Keratinocyte (primary cell): ENCODE results near the gene ADAMTS17. TPM values are rescaled to one million over a fixed set of nuclear protein-coding genes. Genes with fewer than 3 reads are reported as not detected.

Experiments used
- DNase-seq: peaks from one replicate; pipeline ENCODE4 v3.0.0-alpha.2; 2011; ENCODE audit warnings: low read depth, missing footprints, low spot score
- FAIRE-seq: peaks from 2 replicates; lab custom pipeline; 2011; peaks lifted over from hg19 to GRCh38; lab: Jason Lieb, UNC
- H2AFZ ChIP-seq: 2 replicates; pipeline ENCODE4 v1.6.0; 2012; ENCODE audit warnings: low read length, control low read depth, inconsistent platforms; ENCODE audit not compliant: control insufficient read depth
- H3K27ac ChIP-seq: 2 replicates; pipeline ENCODE4 v1.5.1; 2011; ENCODE audit warnings: low read length; ENCODE audit not compliant: control insufficient read depth, insufficient read depth
- H3K27me3 ChIP-seq: 3 replicates; pipeline ENCODE4 v1.6.0; 2011; ENCODE audit warnings: low read length; ENCODE audit not compliant: control insufficient read depth, insufficient read depth; ENCODE audit errors: extremely low read depth
- H3K36me3 ChIP-seq, 2 experiments: 2 replicates in 1 of 2; 3 replicates in 1 of 2; pipeline ENCODE4 v1.5.1; 2011; ENCODE audit warnings: low read length in 2 of 2, mild to moderate bottlenecking in 1 of 2; ENCODE audit not compliant: control insufficient read depth in 2 of 2, insufficient read depth in 2 of 2; ENCODE audit errors: extremely low read depth in 1 of 2
- H3K4me1 ChIP-seq: 3 replicates; pipeline ENCODE4 v1.5.1; 2011; ENCODE audit warnings: low read length; ENCODE audit not compliant: control insufficient read depth, insufficient read depth; ENCODE audit errors: extremely low read depth
- H3K4me2 ChIP-seq: 3 replicates; pipeline ENCODE4 v1.6.0; 2011; ENCODE audit warnings: low read depth, low read length; ENCODE audit not compliant: control insufficient read depth, insufficient read depth; ENCODE audit errors: extremely low read depth
- H3K4me3 ChIP-seq, 3 experiments: fragments of 200-600 bp in 1 of 3; sonication (generic) in 1 of 3; 2 replicates in 2 of 3; 3 replicates in 1 of 3; pipeline ENCODE4 v1.5.1; 2011 to 2016; ENCODE audit warnings: low read length in 3 of 3, mild to moderate bottlenecking in 3 of 3, control low read depth in 2 of 3, inconsistent platforms in 1 of 3, low read depth in 1 of 3, mixed read lengths in 1 of 3, mixed run types in 1 of 3, moderate library complexity in 1 of 3; ENCODE audit not compliant: control insufficient read depth in 2 of 3, insufficient read depth in 2 of 3; ENCODE audit errors: extremely low read depth in 1 of 3
- H3K79me2 ChIP-seq: 2 replicates; pipeline ENCODE4 v1.6.0; 2012; ENCODE audit warnings: low read length; ENCODE audit not compliant: control insufficient read depth, insufficient read depth
- H3K9ac ChIP-seq: 3 replicates; pipeline ENCODE4 v1.6.0; 2011; ENCODE audit warnings: low read length; ENCODE audit not compliant: control insufficient read depth, insufficient read depth; ENCODE audit errors: extremely low read depth
- H3K9me1 ChIP-seq: 3 replicates; pipeline ENCODE4 v1.6.0; 2011; ENCODE audit warnings: low read length; ENCODE audit not compliant: control insufficient read depth, insufficient read depth; ENCODE audit errors: extremely low read depth
- H3K9me3 ChIP-seq: 2 replicates; pipeline ENCODE4 v1.5.1; 2012; ENCODE audit warnings: low read depth, low read length; ENCODE audit not compliant: control insufficient read depth
- H4K20me1 ChIP-seq: 3 replicates; pipeline ENCODE4 v1.6.0; 2011; ENCODE audit warnings: low read length; ENCODE audit not compliant: control insufficient read depth, insufficient read depth; ENCODE audit errors: extremely low read depth
- EZH2 ChIP-seq: IDR thresholded peaks from one replicate; pipeline ENCODE4 v1.6.1; 2012; ENCODE audit warnings: inconsistent platforms, mild to moderate bottlenecking, low read length, moderate library complexity
- dilution Hi-C: fragments of 300-500 bp; cut with MboI; formaldehyde crosslinking; loops from one replicate; pipeline ENCODE4 v1.7.0; 2020; ENCODE audit warnings: low sequenced_read_pairs; ENCODE audit not compliant: extremely low pct_ligation_motif_present
- polyA plus RNA-seq, 5 experiments: library from polyadenylated mRNA; depleted of rRNA in 3 of 5; stranded (reverse) in 3 of 5; stranded (forward) in 1 of 5; unstranded in 1 of 5; fragments of >200 nt; gene quantifications; 1 replicate in 1 of 5; 2 replicates in 3 of 5; 3 replicates in 1 of 5; pipeline versions ENCODE4 v1.2.1 to v1.2.3, GENCODE V29; 2011 to 2012; ENCODE audit warnings: missing spikeins in 2 of 5, low read depth in 1 of 5, low replicate concordance in 1 of 5
- TF ChIP-seq, protein P1 (sequence below), 3 experiments: IDR thresholded peaks in 1 of 3; conservative IDR thresholded peaks in 1 of 3; optimal IDR thresholded peaks in 1 of 3; 2 replicates in 2 of 3; 3 replicates in 1 of 3; pipeline versions ENCODE3 to v1.5.1; 2011; ENCODE audit warnings: low read length in 3 of 3, mild to moderate bottlenecking in 3 of 3, moderate library complexity in 2 of 3, control low read depth in 1 of 3, inconsistent platforms in 1 of 3; ENCODE audit not compliant: insufficient read depth in 2 of 3; ENCODE audit errors: extremely low read depth in 1 of 3

Gene ADAMTS17
- polyA plus RNA-seq, 1 donor (not counting 4 experiments of a cell fraction or from before 2014, with no cell fraction given): 0.18 TPM

DNA sequence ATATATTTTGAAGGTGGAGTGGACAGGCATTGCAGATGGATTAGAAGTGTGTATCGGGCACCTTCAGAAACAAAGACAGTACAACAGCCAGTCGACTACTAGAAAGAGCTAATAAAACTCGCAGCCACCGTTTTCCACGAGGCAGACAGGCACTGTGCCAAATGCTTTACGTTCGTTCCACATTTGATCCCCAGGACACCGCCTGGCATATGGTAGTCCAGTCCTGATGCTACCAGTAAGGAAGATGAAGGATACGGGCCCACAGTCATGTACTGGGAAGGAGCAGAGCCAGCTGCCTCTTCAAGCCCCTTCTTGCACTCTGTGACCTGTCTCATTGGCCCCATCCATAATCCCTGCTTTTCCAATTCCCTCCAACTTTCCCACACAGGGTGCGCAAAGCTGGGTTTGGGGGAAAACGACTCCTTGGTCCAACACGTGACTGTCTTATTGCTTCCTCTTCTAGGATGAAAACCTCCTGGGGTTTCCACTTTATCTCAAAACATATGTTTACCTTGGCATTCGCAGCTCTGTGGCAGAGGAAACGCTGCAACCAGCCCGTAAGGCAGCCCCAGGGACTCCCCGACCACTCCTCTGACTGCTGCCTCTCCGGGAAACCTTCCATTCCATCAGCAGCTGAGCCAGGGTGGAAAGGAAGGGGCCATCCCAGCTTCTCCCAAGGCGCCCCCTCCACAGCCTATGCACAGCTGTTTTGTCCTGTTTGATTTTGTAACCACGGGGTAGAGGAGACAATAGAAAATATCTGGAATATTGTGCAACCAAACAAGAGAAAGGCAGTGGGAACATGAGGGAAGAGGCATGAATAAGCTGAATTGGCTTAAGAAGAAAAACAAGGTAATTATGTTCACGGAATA is 107.4 kb downstream of the ADAMTS17 start:
- H3K4me3 ChIP-seq: no peak overlapping the region
- DNase-seq (no peak), FAIRE-seq (no peak)
- peaks cover 30% of the 10 kb centered on the region for H3K27me3 ChIP-seq
- H3K4me2 ChIP-seq: no peak overlapping the region
- H3K36me3 ChIP-seq: no peaks in the 10 kb centered on the region
- no peaks in the 10 kb centered on the region for H3K9me1 ChIP-seq
- H3K4me1 ChIP-seq: no peaks in the 10 kb centered on the region
- H3K79me2 ChIP-seq: no peaks in the 10 kb centered on the region
- TF ChIP-seq, protein P1, sequence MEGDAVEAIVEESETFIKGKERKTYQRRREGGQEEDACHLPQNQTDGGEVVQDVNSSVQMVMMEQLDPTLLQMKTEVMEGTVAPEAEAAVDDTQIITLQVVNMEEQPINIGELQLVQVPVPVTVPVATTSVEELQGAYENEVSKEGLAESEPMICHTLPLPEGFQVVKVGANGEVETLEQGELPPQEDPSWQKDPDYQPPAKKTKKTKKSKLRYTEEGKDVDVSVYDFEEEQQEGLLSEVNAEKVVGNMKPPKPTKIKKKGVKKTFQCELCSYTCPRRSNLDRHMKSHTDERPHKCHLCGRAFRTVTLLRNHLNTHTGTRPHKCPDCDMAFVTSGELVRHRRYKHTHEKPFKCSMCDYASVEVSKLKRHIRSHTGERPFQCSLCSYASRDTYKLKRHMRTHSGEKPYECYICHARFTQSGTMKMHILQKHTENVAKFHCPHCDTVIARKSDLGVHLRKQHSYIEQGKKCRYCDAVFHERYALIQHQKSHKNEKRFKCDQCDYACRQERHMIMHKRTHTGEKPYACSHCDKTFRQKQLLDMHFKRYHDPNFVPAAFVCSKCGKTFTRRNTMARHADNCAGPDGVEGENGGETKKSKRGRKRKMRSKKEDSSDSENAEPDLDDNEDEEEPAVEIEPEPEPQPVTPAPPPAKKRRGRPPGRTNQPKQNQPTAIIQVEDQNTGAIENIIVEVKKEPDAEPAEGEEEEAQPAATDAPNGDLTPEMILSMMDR (optimal IDR thresholded peaks at IDR 0.05 in 1 of 3, IDR thresholded peaks at IDR 0.05 in 1 of 3, conservative IDR thresholded peaks at IDR 0.05 in 1 of 3; ENCODE audit: extremely low read depth in 1 of 3, insufficient read depth in 2 of 3, low read length in 3 of 3): no peak
- TF ChIP-seq EZH2: no peak
- no peaks in the 10 kb centered on the region for H3K9me3 ChIP-seq
- H3K27ac ChIP-seq: no peak overlapping the region
- dilution Hi-C loops: no loop called here
- H4K20me1 ChIP-seq: no peaks in the 10 kb centered on the region
- H2AFZ ChIP-seq: no peak overlapping the region
- no peak overlapping the region for H3K9ac ChIP-seq

- Histone ChIP-seq H3K4me3 (no peak overlapping the region), H3K36me3 (no peaks in the 10 kb centered on the region), H3K9ac (no peak overlapping the region), H3K9me3 (no peaks in the 10 kb centered on the region), H3K27me3 (peaks cover 38% of the 10 kb centered on the region), H2AFZ (no peak overlapping the region), H3K4me2 (no peak overlapping the region), H3K79me2 (no peaks in the 10 kb centered on the region), H3K4me1 (no peaks in the 10 kb centered on the region), H3K27ac (no peak overlapping the region), H3K9me1 (no peaks in the 10 kb centered on the region), H4K20me1 (no peaks in the 10 kb centered on the region)
- DNase-seq: no peak
- dilution Hi-C loops: no loop called here
- TF ChIP-seq EZH2: no peak
- TF ChIP-seq, protein P1 (optimal IDR thresholded peaks at IDR 0.05 in 1 of 3, IDR thresholded peaks at IDR 0.05 in 1 of 3, conservative IDR thresholded peaks at IDR 0.05 in 1 of 3; ENCODE audit: extremely low read depth in 1 of 3, insufficient read depth in 2 of 3, low read length in 3 of 3): no peak
- FAIRE-seq: no peak
These were observed 111.0 kb downstream of the ADAMTS17 start for GRCh38 chr15:100230784-100231183.
